ENCODE measurements around the gene GPATCH8.

DNA sequence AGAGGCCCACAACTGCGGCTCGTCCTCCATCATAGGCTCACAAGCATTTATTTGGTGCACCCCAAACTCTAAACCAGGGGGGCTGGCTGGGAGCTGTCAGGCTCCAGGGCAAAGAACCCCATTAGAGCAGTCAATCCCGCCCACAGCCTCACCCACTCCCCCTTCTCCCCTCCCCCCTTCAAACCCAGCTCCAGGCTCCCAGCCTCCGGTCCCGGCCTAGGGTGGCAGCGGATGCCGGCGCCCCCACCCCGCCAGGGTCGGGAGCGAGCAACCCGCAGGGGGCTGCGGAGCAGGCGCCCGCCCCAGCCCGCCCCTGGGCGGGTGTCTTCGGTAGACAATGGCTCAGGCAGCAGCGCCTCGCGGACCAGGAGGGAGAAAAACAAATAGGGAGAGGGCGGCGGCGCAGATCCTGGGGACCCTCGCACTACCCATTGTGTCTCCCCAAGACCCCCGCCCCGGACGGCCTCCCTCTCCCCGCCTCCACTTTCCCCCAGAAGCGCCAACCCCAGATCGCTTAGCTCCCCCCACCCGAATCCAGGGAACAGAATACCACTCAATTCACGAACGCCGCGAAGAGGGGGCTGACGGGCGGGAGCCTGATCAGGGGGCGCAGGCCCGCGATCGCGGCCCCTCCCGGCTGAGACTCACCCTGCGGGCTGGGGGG is 140.1 kb downstream of the GPATCH8 start:
- TF ChIP-seq, protein P1, sequence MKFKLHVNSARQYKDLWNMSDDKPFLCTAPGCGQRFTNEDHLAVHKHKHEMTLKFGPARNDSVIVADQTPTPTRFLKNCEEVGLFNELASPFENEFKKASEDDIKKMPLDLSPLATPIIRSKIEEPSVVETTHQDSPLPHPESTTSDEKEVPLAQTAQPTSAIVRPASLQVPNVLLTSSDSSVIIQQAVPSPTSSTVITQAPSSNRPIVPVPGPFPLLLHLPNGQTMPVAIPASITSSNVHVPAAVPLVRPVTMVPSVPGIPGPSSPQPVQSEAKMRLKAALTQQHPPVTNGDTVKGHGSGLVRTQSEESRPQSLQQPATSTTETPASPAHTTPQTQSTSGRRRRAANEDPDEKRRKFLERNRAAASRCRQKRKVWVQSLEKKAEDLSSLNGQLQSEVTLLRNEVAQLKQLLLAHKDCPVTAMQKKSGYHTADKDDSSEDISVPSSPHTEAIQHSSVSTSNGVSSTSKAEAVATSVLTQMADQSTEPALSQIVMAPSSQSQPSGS (tag by site-specific recombination; IDR thresholded peaks at IDR 0.05; ENCODE audit: low read depth) = no peak
- TF ChIP-seq, protein P2, sequence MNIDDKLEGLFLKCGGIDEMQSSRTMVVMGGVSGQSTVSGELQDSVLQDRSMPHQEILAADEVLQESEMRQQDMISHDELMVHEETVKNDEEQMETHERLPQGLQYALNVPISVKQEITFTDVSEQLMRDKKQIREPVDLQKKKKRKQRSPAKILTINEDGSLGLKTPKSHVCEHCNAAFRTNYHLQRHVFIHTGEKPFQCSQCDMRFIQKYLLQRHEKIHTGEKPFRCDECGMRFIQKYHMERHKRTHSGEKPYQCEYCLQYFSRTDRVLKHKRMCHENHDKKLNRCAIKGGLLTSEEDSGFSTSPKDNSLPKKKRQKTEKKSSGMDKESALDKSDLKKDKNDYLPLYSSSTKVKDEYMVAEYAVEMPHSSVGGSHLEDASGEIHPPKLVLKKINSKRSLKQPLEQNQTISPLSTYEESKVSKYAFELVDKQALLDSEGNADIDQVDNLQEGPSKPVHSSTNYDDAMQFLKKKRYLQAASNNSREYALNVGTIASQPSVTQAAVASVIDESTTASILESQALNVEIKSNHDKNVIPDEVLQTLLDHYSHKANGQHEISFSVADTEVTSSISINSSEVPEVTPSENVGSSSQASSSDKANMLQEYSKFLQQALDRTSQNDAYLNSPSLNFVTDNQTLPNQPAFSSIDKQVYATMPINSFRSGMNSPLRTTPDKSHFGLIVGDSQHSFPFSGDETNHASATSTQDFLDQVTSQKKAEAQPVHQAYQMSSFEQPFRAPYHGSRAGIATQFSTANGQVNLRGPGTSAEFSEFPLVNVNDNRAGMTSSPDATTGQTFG (tag by site-specific recombination; IDR thresholded peaks at IDR 0.05; ENCODE audit: borderline replicate concordance) = no peak
- TF ChIP-seq, protein P3, sequence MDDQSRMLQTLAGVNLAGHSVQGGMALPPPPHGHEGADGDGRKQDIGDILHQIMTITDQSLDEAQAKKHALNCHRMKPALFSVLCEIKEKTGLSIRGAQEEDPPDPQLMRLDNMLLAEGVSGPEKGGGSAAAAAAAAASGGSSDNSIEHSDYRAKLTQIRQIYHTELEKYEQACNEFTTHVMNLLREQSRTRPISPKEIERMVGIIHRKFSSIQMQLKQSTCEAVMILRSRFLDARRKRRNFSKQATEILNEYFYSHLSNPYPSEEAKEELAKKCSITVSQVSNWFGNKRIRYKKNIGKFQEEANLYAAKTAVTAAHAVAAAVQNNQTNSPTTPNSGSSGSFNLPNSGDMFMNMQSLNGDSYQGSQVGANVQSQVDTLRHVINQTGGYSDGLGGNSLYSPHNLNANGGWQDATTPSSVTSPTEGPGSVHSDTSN (CRISPR knock-in tag; IDR thresholded peaks at IDR 0.05) = no peak
- TF ChIP-seq, protein P4, sequence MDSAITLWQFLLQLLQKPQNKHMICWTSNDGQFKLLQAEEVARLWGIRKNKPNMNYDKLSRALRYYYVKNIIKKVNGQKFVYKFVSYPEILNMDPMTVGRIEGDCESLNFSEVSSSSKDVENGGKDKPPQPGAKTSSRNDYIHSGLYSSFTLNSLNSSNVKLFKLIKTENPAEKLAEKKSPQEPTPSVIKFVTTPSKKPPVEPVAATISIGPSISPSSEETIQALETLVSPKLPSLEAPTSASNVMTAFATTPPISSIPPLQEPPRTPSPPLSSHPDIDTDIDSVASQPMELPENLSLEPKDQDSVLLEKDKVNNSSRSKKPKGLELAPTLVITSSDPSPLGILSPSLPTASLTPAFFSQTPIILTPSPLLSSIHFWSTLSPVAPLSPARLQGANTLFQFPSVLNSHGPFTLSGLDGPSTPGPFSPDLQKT (IDR thresholded peaks at IDR 0.05; ENCODE audit: borderline replicate concordance, low read depth, low read length) = no peak
- TF ChIP-seq ZNF561 (tag by site-specific recombination; IDR thresholded peaks at IDR 0.05; ENCODE audit: borderline replicate concordance) (no peak; the same call in 1 of the 2 replicates), YY1 (tag by site-specific recombination; IDR thresholded peaks at IDR 0.05) (no peak), GLI4 (tag by site-specific recombination; IDR thresholded peaks at IDR 0.05) (no peak), ZBTB21 (tag by site-specific recombination; IDR thresholded peaks at IDR 0.05) (no peak)
- TF ChIP-seq, protein P5, sequence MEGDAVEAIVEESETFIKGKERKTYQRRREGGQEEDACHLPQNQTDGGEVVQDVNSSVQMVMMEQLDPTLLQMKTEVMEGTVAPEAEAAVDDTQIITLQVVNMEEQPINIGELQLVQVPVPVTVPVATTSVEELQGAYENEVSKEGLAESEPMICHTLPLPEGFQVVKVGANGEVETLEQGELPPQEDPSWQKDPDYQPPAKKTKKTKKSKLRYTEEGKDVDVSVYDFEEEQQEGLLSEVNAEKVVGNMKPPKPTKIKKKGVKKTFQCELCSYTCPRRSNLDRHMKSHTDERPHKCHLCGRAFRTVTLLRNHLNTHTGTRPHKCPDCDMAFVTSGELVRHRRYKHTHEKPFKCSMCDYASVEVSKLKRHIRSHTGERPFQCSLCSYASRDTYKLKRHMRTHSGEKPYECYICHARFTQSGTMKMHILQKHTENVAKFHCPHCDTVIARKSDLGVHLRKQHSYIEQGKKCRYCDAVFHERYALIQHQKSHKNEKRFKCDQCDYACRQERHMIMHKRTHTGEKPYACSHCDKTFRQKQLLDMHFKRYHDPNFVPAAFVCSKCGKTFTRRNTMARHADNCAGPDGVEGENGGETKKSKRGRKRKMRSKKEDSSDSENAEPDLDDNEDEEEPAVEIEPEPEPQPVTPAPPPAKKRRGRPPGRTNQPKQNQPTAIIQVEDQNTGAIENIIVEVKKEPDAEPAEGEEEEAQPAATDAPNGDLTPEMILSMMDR (tag by site-specific recombination; IDR thresholded peaks at IDR 0.05) = 0 out of 2 replicates have a peak, but pooled peaks have one; percentile 26
- TF ChIP-seq, protein P6, sequence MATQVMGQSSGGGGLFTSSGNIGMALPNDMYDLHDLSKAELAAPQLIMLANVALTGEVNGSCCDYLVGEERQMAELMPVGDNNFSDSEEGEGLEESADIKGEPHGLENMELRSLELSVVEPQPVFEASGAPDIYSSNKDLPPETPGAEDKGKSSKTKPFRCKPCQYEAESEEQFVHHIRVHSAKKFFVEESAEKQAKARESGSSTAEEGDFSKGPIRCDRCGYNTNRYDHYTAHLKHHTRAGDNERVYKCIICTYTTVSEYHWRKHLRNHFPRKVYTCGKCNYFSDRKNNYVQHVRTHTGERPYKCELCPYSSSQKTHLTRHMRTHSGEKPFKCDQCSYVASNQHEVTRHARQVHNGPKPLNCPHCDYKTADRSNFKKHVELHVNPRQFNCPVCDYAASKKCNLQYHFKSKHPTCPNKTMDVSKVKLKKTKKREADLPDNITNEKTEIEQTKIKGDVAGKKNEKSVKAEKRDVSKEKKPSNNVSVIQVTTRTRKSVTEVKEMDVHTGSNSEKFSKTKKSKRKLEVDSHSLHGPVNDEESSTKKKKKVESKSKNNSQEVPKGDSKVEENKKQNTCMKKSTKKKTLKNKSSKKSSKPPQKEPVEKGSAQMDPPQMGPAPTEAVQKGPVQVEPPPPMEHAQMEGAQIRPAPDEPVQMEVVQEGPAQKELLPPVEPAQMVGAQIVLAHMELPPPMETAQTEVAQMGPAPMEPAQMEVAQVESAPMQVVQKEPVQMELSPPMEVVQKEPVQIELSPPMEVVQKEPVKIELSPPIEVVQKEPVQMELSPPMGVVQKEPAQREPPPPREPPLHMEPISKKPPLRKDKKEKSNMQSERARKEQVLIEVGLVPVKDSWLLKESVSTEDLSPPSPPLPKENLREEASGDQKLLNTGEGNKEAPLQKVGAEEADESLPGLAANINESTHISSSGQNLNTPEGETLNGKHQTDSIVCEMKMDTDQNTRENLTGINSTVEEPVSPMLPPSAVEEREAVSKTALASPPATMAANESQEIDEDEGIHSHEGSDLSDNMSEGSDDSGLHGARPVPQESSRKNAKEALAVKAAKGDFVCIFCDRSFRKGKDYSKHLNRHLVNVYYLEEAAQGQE (tag by site-specific recombination; IDR thresholded peaks at IDR 0.05) = no peak
